Activated naive CD8-positive, alpha-beta T cell treated with anti-CD3 and anti-CD28 coated beads, Interleukin-2, amount 50 U/mL, for 24 hours (primary cell): ENCODE results near the gene ITPR2.
A peak's percentile ranks its signal among the peaks of the same experiment; 100 is the strongest.
"Not testable (repeated sequence)": the region's sequence is repeated elsewhere in the genome, so short reads cannot be mapped to it uniquely, and the experiment has no call there.

Source experiments
- ATAC-seq: fragments of 150-1000 bp; cut with Tn5 transposase; one replicate; pipeline ENCODE4 v1.10.0; 2021
- DNase-seq: peaks from one replicate; pipeline ENCODE4 v3.0.0; 2021
- H3K27ac Mint-ChIP-seq: one replicate; pipeline ENCODE4 v1.8.0; 2021; ENCODE audit warnings: mild to moderate bottlenecking, mixed read lengths
- H3K27me3 Mint-ChIP-seq: one replicate; pipeline ENCODE4 v1.8.0; 2021; ENCODE audit warnings: mixed read lengths
- H3K36me3 Mint-ChIP-seq: one replicate; pipeline ENCODE4 v1.8.0; 2021; ENCODE audit warnings: low read depth, mixed read lengths
- H3K4me1 Mint-ChIP-seq: one replicate; pipeline ENCODE4 v1.8.0; 2021; ENCODE audit warnings: mixed read lengths
- H3K4me3 Mint-ChIP-seq: one replicate; pipeline ENCODE4 v1.8.0; 2021; ENCODE audit warnings: mild to moderate bottlenecking, moderate library complexity, mixed read lengths
- H3K9me3 Mint-ChIP-seq: one replicate; pipeline ENCODE4 v1.8.0; 2021; ENCODE audit warnings: mixed read lengths

Gene ITPR2

GRCh38 chr12:26832822-26833742 is at the start of gene ITPR2:
Gene ITPR2 (minus strand): TSS chr12:26833194. CDS start chr12:26832781, 413 bp downstream.
- DNase-seq (peak; percentile 95), ATAC-seq (peak; percentile 91)
- Mint-ChIP-seq H3K9me3 (no peaks in the 10 kb centered on the region), H3K27ac (peak within 1 kb of the TSS; percentile 96), H3K4me3 (peak within 1 kb of the TSS; percentile 99), H3K36me3 (peaks cover 15% of the 10 kb centered on the region), H3K4me1 (peaks cover 42% of the 10 kb centered on the region), H3K27me3 (no peaks in the 10 kb centered on the region)

- peaks cover 9% of the 10 kb centered on the region for H3K27me3 Mint-ChIP-seq
- H3K9me3 Mint-ChIP-seq, result no peaks in the 10 kb centered on the region
- H3K36me3 Mint-ChIP-seq, result no peaks in the 10 kb centered on the region
- no peak overlapping the region for H3K27ac Mint-ChIP-seq
- peaks cover 3% of the 10 kb centered on the region for H3K4me1 Mint-ChIP-seq
- H3K4me3 Mint-ChIP-seq, result no peak overlapping the region
- ATAC-seq (no peak), DNase-seq (no peak)
Measured at GRCh38 chr12:26880625-26881024, 47.6 kb upstream of the ITPR2 start.

GRCh38 chr12:26878661-26879119 is 45.7 kb upstream of the ITPR2 start:
- peaks cover 5% of the 10 kb centered on the region for H3K27me3 Mint-ChIP-seq
- no peak overlapping the region for H3K4me3 Mint-ChIP-seq
- no peaks in the 10 kb centered on the region for H3K36me3 Mint-ChIP-seq
- no peak for DNase-seq
- no peak for ATAC-seq
- H3K27ac Mint-ChIP-seq, result no peak overlapping the region
- H3K9me3 Mint-ChIP-seq, result no peaks in the 10 kb centered on the region
- no peaks in the 10 kb centered on the region for H3K4me1 Mint-ChIP-seq

- Mint-ChIP-seq H3K4me3 (no peak overlapping the region), H3K36me3 (no peaks in the 10 kb centered on the region), H3K4me1 (peaks cover 12% of the 10 kb centered on the region), H3K27ac (no peak overlapping the region), H3K9me3 (no peaks in the 10 kb centered on the region), H3K27me3 (peaks cover 7% of the 10 kb centered on the region)
- DNase-seq (no peak), ATAC-seq (no peak)
Measured at GRCh38 chr12:26874501-26875296, 41.7 kb upstream of the ITPR2 start.

- Mint-ChIP-seq H3K27ac (no peak overlapping the region), H3K4me1 (peaks cover 15% of the 10 kb centered on the region), H3K36me3 (no peaks in the 10 kb centered on the region), H3K4me3 (no peak overlapping the region), H3K9me3 (no peaks in the 10 kb centered on the region), H3K27me3 (peaks cover 7% of the 10 kb centered on the region)
- DNase-seq (no peak), ATAC-seq (no peak)
Measured at GRCh38 chr12:26872625-26873024, 39.6 kb upstream of the ITPR2 start.

GRCh38 chr12:26871985-26872384 is 39.0 kb upstream of the ITPR2 start:
- Mint-ChIP-seq H3K9me3 (no peaks in the 10 kb centered on the region), H3K4me3 (no peak overlapping the region), H3K4me1 (peaks cover 21% of the 10 kb centered on the region), H3K27me3 (peaks cover 7% of the 10 kb centered on the region), H3K27ac (no peak overlapping the region), H3K36me3 (no peaks in the 10 kb centered on the region)
- ATAC-seq (no peak), DNase-seq (no peak)

GRCh38 chr12:26870491-26871419 is 37.8 kb upstream of the ITPR2 start:
- no peak for DNase-seq
- ATAC-seq, result no peak
- Mint-ChIP-seq H3K36me3 (no peaks in the 10 kb centered on the region), H3K27me3 (peaks cover 7% of the 10 kb centered on the region), H3K4me3 (no peak overlapping the region), H3K4me1 (peaks cover 23% of the 10 kb centered on the region), H3K9me3 (no peaks in the 10 kb centered on the region), H3K27ac (no peak overlapping the region)

GRCh38 chr12:26869908-26870459 is 37.0 kb upstream of the ITPR2 start:
- DNase-seq (no peak), ATAC-seq (no peak)
- H3K9me3 Mint-ChIP-seq, result no peaks in the 10 kb centered on the region
- H3K4me3 Mint-ChIP-seq, result no peak overlapping the region
- peaks cover 7% of the 10 kb centered on the region for H3K27me3 Mint-ChIP-seq
- H3K36me3 Mint-ChIP-seq, result no peaks in the 10 kb centered on the region
- H3K4me1 Mint-ChIP-seq, result peaks cover 23% of the 10 kb centered on the region
- no peak overlapping the region for H3K27ac Mint-ChIP-seq

- ATAC-seq, result no peak
- Mint-ChIP-seq H3K27ac (no peak overlapping the region), H3K27me3 (peaks cover 10% of the 10 kb centered on the region), H3K9me3 (no peaks in the 10 kb centered on the region), H3K4me1 (peaks cover 23% of the 10 kb centered on the region), H3K4me3 (no peak overlapping the region), H3K36me3 (no peaks in the 10 kb centered on the region)
- DNase-seq, result no peak
Measured at GRCh38 chr12:26869104-26869494, 36.1 kb upstream of the ITPR2 start.

- Mint-ChIP-seq H3K4me1 (peaks cover 23% of the 10 kb centered on the region), H3K9me3 (no peaks in the 10 kb centered on the region), H3K27me3 (peaks cover 10% of the 10 kb centered on the region), H3K36me3 (no peaks in the 10 kb centered on the region), H3K27ac (no peak overlapping the region), H3K4me3 (no peak overlapping the region)
- ATAC-seq (no peak), DNase-seq (no peak)
Measured at GRCh38 chr12:26868447-26869103, 35.6 kb upstream of the ITPR2 start.

- H3K27ac Mint-ChIP-seq, result no peak overlapping the region
Measured at GRCh38 chr12:26867080-26867479, 34.1 kb upstream of the ITPR2 start.

GRCh38 chr12:26863515-26863914 is 30.5 kb upstream of the ITPR2 start:
- Mint-ChIP-seq H3K36me3 (no peaks in the 10 kb centered on the region), H3K4me3 (no peak overlapping the region), H3K9me3 (no peaks in the 10 kb centered on the region), H3K27ac (no peak overlapping the region), H3K4me1 (peaks cover 10% of the 10 kb centered on the region), H3K27me3 (peaks cover 5% of the 10 kb centered on the region)
- no peak for DNase-seq
- ATAC-seq, result peak; percentile 44

More at GRCh38 chr12:26867080-26867479, 34.1 kb upstream of the ITPR2 start:
- peaks cover 9% of the 10 kb centered on the region for H3K27me3 Mint-ChIP-seq
- ATAC-seq (peak; percentile 75), DNase-seq (no peak)
- H3K4me3 Mint-ChIP-seq, result no peak overlapping the region
- no peaks in the 10 kb centered on the region for H3K9me3 Mint-ChIP-seq
- H3K4me1 Mint-ChIP-seq, result peaks cover 23% of the 10 kb centered on the region
- H3K36me3 Mint-ChIP-seq, result no peaks in the 10 kb centered on the region

- H3K27me3 Mint-ChIP-seq, H3K36me3 Mint-ChIP-seq: not testable (repeated sequence)
Measured at GRCh38 chr12:26862787-26863186, 29.8 kb upstream of the ITPR2 start.

More at GRCh38 chr12:26862787-26863186, 29.8 kb upstream of the ITPR2 start:
- DNase-seq, H3K4me1 Mint-ChIP-seq, H3K27ac Mint-ChIP-seq, ATAC-seq, H3K9me3 Mint-ChIP-seq, H3K4me3 Mint-ChIP-seq: not testable (repeated sequence)
